GM21381 (cell line): ENCODE data around the gene COA6.
"Not testable (repeated sequence)": the region's sequence is repeated elsewhere in the genome, so short reads cannot be mapped to it uniquely, and the experiment has no call there.

Experiments used
- ATAC-seq: cut with Tn5 transposase; IDR thresholded peaks from one replicate; pipeline ENCODE4 v1.9.1; 2021; ENCODE audit warnings: mild to moderate bottlenecking, moderate library complexity; ENCODE audit not compliant: unreplicated experiment

Gene COA6

GRCh38 chr1:234369033-234369430, 4.2 kb upstream of the COA6 start:
- ATAC-seq: no peak

DNA sequence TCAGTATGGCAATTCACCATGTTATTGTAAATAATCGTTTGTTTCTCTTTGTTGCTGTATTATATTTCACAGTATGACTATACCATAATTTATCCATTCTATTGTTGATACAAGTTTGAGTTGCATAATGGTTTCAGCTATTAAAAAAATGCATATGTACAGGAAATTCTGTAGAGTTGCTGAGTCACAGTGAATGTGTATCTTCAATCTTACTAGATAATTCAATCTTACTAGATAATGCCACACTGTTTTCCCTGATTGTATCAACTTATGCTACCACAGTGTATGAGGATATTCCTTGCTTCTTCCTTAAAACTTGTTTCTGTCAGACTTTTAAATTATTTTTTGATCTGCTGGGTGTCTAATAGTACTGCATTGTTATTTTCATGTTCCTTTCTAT, 3.5 kb upstream of the COA6 start:
- ATAC-seq: no peak

DNA sequence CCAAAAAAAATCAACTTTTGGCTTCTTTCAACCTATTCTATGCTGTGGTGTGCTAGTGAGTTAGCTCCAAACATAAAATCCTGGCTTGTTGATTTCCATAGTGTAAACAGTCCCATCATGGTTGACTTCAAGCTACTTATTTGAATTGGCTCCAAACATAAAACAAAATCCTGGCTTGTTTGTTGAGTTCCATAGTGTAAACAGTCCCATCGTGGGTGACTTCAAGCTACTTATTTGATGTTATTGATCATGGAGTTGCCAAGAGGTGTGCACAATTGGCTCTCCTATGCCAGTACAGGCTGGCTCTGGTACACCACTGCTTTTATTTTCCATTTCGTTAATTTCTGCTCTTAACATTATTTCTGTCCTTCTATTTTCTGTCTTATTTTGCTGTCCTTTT, 1.8 kb upstream of the COA6 start:
- ATAC-seq: no peak

DNA sequence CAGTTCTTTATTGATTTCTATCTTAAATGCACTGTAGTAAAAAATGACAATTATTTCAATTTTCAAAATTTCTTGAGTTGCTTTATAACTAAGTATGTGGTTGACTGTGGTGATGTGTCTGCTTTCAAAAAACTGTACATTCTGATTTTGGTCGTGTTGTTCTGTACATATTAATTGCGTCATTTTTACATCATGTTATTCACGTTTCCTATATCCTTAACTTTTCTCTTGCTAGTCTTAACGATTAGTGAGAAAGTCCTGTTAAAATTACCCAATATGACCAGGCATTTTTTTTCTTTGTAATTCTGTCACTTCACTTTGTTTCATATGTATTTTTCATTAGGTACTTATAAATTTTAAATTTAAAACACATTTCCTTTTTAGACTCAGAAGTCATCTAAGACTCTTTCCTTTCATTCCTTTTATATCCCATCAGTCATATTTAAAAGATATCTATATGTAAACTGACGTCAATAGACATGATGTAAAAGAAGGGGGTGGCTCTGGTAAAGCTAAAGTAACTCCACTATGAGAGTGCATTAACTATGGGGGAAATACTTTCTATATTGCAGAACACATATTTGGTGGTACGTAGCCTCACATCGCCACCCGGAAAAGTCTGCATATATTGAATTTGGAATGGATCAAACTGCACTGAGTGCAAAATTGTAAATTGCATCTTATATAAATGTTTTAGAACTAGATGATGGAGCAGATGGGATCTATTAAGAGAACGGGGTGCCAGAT, 1.1 kb upstream of the COA6 start:
- ATAC-seq: no peak

DNA sequence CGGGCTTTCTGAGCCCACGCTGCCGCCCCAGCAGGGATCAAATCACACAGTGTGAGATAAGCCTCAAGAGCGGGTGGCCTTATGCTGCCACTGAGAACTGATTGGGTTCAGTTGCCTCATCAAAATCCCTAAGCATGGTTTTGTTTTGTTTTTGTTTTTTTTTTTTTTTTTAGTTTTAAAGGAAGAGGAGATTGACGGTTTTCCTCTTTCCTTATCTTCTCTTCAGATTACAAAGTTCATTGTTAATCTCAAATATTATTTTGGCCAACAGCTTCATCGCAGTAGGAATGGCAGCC, 651 bp downstream of the COA6 start:
- peak; percentile 14 for ATAC-seq

- ATAC-seq: no peak
Measured at GRCh38 chr1:234375672-234376071, 2.4 kb downstream of the COA6 start.

GRCh38 chr1:234379591-234380109, 6.4 kb downstream of the COA6 start:
- not testable (repeated sequence) for ATAC-seq

GRCh38 chr1:234381699-234382555, 8.7 kb downstream of the COA6 start:
- no peak for ATAC-seq

GRCh38 chr1:234386122-234386521, 12.9 kb downstream of the COA6 start:
- no peak for ATAC-seq

DNA sequence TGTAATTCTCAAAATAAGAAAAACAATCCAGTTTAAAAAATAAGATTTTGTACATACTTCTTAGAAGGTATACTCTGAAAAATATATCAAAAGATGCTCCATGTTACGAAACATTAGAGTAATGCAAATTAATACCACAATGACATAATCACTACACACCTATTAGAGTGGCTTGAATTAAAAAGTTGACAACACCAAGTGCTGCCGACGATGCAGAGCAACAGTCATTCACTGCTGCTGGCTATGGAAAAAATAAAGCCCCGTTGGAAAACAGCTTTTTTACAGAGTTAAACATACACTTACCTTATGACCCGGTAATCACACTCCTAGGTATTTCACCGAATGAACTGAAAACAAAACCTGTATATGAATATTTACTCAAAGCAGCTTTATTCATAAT, 14.8 kb downstream of the COA6 start:
- no peak for ATAC-seq

DNA sequence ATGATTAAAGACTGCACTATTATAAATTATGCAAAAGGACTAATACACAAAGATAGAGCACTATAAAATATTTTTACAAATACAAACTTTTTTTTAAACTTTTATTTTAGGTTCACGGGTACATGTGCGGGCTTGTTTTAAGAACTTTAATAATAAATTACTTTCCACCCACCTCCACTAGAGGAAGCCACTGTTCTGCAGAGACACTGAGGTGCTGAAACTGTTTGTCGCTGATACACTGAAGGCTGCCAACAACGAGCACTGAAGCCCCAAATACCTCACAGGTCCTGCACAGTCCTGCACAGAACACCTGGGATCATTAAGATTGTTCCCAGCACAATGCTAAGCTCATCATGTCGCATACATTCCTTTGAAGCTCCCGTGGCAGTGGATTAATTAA, 19.9 kb downstream of the COA6 start:
- no peak for ATAC-seq

DNA sequence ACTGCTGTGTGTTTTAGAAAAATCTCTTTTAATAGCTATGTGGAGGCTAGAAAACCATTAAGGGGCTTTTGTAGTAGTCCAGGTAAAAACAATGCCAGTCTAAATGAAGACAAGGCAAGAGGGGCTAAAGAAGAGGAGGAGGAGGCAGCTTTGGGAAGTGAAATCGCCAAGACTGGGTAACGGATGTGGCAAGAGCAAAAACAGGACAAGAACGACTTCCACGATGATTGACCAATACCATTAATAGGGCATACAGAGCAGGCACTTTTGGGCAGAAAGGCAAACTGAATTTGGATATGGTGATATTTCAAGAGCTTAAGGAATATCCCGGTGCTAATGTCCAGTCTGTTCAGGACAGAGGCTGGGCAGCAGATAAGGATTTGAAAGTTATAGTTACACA, 22.0 kb downstream of the COA6 start:
- no peak for ATAC-seq

DNA sequence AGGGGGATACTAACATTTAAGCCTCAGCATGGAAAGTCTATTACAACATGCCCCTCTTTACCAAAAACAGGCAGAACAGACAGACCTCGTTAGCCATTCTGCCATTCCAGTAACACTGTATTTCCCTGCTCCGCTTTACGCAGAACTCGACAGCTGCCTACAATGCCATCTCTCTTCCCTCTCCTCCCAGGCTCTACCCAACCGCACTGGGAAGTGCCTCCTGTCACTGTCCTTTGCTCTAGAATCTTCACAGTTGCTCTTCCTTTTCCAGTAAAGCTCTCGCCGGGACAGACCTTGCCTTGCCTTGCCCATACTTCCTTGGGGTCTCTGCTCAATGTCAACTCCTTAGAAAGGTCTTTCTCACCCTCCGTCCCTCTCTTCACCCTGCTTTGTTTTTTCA, 22.8 kb downstream of the COA6 start:
- no peak for ATAC-seq

- ATAC-seq: no peak
Measured at GRCh38 chr1:234396871-234397270, 23.6 kb downstream of the COA6 start.

DNA sequence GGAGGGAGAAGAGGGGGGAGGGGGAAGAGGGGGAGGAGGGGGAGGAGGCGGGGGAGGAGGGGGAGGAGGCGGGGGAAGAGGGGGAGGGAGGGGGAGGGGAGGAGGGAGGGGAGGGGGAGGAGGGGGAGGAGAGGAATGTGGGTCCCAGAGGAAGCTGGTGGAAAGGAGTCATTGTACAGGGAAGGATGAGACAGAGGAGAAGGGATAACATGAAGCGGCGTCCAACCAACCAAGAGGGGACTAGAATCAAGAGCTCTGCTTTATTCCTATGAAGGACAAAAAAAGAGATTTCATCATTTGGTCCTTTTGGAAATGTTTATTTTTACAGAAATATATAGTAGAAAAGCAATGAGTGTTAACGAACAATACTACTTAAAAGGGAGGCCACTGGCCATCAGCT, 24.5 kb downstream of the COA6 start:
- no peak for ATAC-seq

DNA sequence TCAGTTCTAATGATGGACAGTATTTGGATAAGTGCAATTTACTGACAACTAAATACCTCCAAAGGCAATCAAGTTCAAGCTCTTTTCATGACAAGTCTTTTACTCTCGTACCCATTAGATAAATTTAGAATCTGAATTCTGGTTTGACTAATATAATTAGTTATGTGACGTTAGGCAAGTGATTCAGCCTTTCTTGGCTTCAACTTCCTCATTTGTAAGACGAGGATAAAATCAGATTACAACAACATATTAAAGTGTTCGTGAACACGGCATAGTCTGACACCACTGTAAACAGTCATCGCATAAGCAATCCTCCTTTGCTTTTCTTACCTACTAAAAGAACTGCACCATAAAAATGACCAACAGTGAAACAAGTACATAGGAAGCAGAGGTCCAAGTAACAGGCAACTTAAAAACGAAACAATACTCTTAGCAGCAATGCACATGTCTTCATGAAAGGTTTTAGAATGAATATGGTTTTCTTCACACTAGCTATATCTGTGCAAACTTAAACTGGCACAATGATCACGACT, 25.7 kb downstream of the COA6 start:
- ATAC-seq: peak; percentile 49

- not testable (repeated sequence) for ATAC-seq
Measured at GRCh38 chr1:234399515-234399914, 26.3 kb downstream of the COA6 start.

GRCh38 chr1:234400773-234401172, 27.5 kb downstream of the COA6 start:
- ATAC-seq: peak; percentile 64

- ATAC-seq: no peak
Measured at GRCh38 chr1:234401658-234402057, 28.4 kb downstream of the COA6 start.

GRCh38 chr1:234402939-234403338, 29.7 kb downstream of the COA6 start:
- no peak for ATAC-seq

DNA sequence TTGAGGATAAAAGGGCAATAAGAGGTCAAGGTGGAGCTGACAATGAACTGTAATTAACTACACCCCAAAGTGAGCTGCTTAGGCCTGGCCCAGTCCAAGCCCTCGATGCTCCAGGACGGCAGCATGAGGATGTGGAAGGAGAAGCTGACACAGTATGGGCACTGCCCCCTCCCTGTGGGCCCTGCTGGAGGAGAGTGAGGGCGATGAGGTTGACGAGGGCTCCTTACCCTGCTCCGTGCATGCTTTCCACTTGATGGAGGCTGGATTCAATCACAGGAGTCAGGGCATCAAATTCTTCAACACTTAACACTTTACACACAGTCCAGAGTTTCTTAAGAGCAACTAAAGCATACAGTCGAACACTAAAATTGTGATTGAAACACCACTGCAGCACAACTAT, 32.4 kb downstream of the COA6 start:
- ATAC-seq: no peak

- no peak for ATAC-seq
Measured at GRCh38 chr1:234406871-234407270, 33.6 kb downstream of the COA6 start.
